ENCODE results near the gene CASP5.

CASP5 gene

DNA sequence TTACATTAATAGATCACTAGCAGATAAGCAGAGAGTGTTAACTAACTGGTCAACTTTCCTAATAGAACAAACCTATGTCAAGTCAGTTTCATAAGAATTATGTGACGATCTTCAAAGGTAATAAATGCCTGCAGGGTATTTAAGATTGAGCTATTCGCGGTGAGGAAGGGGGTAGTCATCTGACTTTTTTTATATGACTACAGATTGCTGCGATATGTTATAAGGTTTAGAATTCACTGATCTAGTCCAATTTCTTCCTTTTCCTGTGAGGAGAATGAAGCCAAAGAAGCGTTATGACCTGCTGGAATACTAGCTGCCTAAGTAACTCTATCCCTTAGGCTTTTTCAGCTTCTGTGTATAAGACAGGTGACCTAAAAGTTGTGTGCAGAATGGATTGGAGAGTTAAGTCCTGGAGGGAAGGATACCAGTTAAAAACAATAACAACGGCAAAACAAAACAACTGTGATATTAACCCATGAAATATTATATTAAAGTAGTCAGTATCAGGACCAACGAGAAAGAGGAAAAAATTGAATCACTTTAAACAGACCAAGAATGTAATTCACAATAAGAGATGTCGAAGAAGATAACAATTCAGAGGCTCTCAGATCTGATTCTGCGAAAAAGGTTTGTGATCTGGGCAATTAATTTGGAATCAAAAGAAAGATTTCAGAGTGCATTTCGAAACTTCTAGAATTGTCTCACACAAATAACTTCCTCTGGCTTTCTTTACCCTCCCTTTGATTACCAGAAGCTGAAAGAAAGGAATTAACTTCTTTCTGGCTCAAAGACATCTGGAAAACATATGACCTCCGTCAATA, 55.2 kb downstream of the CASP5 start:
- DNase-seq (ENCODE audit: low spot score), result no peak

DNA sequence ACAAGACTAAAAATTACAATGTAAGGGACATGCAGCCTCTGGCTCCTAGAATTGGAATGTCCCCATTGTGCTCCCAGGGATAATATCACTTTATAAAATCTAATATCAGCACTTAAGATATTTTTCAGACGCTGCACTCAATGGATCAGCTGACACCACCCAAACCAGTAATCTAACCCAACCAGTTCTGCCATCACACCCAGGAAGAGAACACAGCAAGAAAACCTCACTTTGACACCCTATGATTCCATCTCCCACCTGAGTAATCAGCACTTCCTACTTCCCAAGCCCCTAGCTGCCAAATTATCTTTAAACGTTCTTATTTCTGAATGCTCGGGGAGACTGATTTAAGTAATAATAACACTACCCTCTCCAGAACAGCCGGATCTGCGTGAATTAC, 57.2 kb downstream of the CASP5 start:
- DNase-seq (ENCODE audit: low spot score), result no peak

DNA sequence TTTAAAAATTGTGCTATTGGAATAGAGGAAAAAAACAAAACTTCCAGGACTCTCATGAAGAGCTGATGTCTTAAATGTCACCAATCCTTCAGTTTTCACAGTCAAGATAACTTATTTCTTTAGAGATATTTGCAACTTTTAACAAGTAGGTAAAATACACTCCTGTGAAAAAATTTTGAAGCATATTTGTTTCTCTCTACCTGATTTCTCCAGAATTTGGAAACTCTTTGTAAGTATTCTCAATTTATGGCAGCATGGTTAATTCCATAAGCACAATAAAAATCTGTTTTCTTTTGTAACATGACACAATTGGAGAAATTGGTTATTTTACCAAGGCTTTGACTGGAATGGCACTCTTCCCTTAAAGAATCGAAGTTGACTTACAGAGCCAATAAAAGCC, 58.7 kb downstream of the CASP5 start:
- DNase-seq (ENCODE audit: low spot score), result no peak

DNA sequence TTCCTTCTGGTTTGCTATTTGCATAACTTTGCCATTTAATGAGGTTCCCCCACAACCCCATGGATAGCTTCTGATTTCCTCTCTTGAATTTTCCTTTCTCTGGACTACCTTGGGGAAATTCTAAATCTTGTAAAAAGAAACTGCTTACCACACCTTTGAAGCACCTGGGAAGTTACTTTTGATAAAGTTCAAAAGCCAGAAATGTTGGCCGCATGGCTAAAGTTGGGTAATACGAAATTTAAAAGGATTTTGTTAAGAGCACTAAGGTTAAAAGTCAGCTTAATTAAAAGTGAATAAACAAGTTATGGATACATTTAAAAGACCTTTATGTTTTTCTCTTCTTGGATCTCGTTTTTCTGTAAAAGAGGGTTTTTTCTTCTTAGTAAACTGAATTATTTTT, 60.1 kb downstream of the CASP5 start:
- no peak for DNase-seq (ENCODE audit: low spot score)

DNA sequence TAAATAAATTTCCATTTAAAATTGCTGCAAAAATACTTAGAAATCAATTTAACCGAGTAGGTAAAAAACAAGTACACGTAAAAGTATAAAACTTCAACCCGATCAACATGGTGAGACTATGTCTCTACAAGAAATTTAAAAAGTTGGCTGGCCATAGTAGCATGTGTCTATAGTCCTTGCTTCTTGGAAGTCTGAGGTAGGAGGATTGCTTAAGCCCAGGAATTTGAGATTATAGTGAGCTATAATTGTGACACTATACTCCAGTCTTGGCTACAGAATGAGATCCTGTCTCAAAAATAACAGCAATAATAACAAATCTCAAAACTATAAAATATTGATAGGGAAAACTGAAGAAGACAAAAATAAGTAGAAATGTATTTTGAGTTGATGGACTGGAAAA, 65.7 kb downstream of the CASP5 start:
- no peak for DNase-seq (ENCODE audit: low spot score)

DNA sequence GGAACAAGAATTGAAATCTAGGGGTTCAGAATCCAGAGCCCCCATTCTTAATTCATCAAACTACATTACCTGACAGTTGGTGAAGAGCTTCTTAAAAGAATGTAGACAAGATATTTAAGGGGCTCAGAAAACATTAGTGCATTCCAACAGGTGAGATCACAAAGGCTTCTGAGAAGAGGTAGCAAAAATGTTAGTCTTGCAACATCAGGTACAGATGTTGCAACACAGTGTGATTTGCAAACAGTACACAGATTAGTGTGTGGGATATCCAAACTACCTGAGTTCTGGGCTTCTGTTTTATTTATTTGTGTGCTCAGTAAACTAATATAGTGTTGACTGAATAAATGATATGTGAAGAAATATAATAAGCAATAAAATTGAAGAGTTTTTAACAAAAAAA, 66.4 kb downstream of the CASP5 start:
- no peak for DNase-seq (ENCODE audit: low spot score)

DNA sequence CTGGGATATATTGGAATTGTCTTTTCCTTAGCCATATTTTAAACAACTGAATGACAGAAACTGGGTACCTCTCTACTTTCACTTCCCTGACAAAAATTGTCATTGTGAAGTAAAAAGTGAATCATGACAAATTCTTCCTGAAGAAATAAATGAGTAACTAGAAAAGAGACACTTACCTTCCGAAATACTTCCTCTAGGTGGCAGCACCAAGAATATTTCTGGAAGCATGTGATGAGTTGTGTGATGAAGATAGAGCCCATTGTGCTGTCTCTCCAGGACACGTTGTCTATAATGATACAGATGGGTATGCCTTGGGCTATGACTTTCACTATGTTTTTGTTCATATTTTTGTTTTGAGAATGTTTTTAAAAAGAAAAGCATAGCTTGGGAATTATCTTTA, 76.1 kb downstream of the CASP5 start:
- DNase-seq (ENCODE audit: low spot score), result peak; percentile 17

Measured in HuH-7 (cell line).